Retina (tissue), 1 donor: ENCODE data around the gene TSC2.
"Not testable (repeated sequence)": the region's sequence is repeated elsewhere in the genome, so short reads cannot be mapped to it uniquely, and the experiment has no call there.

Experiments
- DNase-seq: peaks from one replicate; pipeline ENCODE4 v3.0.0-alpha.2; 2016

TSC2 gene

GRCh38 chr16:2009791-2010510 is 37.8 kb upstream of the TSC2 start, which contains the start of gene ZNF598:
Gene ZNF598 (minus strand): TSS chr16:2009821.
- peak; percentile 94 for DNase-seq

GRCh38 chr16:2011726-2012125 is 36.1 kb upstream of the TSC2 start:
- DNase-seq, result not testable (repeated sequence)

GRCh38 chr16:2013527-2013926 is 34.3 kb upstream of the TSC2 start:
- DNase-seq, result no peak

- DNase-seq, result no peak
Observed at GRCh38 chr16:2015117-2015946, 32.5 kb upstream of the TSC2 start.

GRCh38 chr16:2015947-2016208 is 31.9 kb upstream of the TSC2 start:
- no peak for DNase-seq

- DNase-seq, result no peak
Observed at GRCh38 chr16:2016407-2016922, 31.3 kb upstream of the TSC2 start.

GRCh38 chr16:2019518-2019920 is 28.3 kb upstream of the TSC2 start, which contains the start of gene NPW:
Gene NPW (plus strand): TSS chr16:2019785.
- no peak for DNase-seq

- DNase-seq, result peak; percentile 54
Observed at GRCh38 chr16:2019921-2020831, 27.6 kb upstream of the TSC2 start.

- DNase-seq, result no peak
Observed at GRCh38 chr16:2022723-2023091, 25.1 kb upstream of the TSC2 start.

- peak; percentile 97 for DNase-seq
Observed at GRCh38 chr16:2023092-2024031, 24.4 kb upstream of the TSC2 start.

GRCh38 chr16:2024032-2024420 is 23.8 kb upstream of the TSC2 start:
- no peak for DNase-seq

- no peak for DNase-seq
Observed at GRCh38 chr16:2025251-2025650, 22.5 kb upstream of the TSC2 start.

- DNase-seq, result no peak
Observed at GRCh38 chr16:2025878-2026460, 21.8 kb upstream of the TSC2 start.

GRCh38 chr16:2026461-2027023 is 21.2 kb upstream of the TSC2 start, which contains the start of gene NHERF2:
Gene NHERF2 (plus strand): TSS chr16:2026902. CDS start chr16:2027006, 104 bp downstream.
- DNase-seq, result no peak

GRCh38 chr16:2027024-2028010 is 20.5 kb upstream of the TSC2 start:
- peak; percentile 44 for DNase-seq

- no peak for DNase-seq
Observed at GRCh38 chr16:2028146-2028545, 19.6 kb upstream of the TSC2 start.

- DNase-seq, result no peak
Observed at GRCh38 chr16:2028620-2029220, 19.1 kb upstream of the TSC2 start.

- no peak for DNase-seq
Observed at GRCh38 chr16:2029350-2029749, 18.4 kb upstream of the TSC2 start.

- DNase-seq, result no peak
Observed at GRCh38 chr16:2030036-2030435, 17.7 kb upstream of the TSC2 start.
